ENCODE results near the gene QSER1. TPM values are rescaled to one million over a fixed set of nuclear protein-coding genes. Genes with fewer than 3 reads are reported as not detected.

The QSER1 gene
- total RNA-seq (10 to 100 TPM; 11.2 to 16.9 (median 14.7) TPM), polyA plus RNA-seq (1 to 10 TPM; 1.6 to 2.7 TPM), total RNA-seq (28.1 reads per million, percentile 58 among the genes with 10 or more reads in this experiment)

GRCh38 chr11:32892355-32893092 is at the start of gene QSER1:
TSS of gene QSER1 (plus strand) at chr11:32892811. CDS start at chr11:32893126, 315 bp downstream.
- intact Hi-C loops (cut with micrococcal nuclease): loop anchor here (1.0 to 5.0 kb wide), 19 partner anchors 22 to 1546 kb away; partner anchors contain the start of genes C11orf91 (in 2 of the 2), CSTF3 (in 2 of the 2), EIF3M (in 2 of the 2) and FBXO3 (in 2 of the 2)
- peak within 1 kb of the TSS; percentile 85 to 95 (median 90) for H3K27ac Mint-ChIP-seq
- Histone ChIP-seq H3K4me3 (ENCODE audit: low read length) (peak within 1 kb of the TSS; percentile 87), H3K27me3 (ENCODE audit: control insufficient read depth in 2 of 2, insufficient read depth in 2 of 2, low read length in 2 of 2) (no peaks in the 10 kb centered on the region), H3K36me3 (ENCODE audit: control insufficient read depth in 2 of 3, insufficient read depth in 3 of 3, low read length in 3 of 3) (peaks cover 0 to 6% (median 0%) of the 10 kb centered on the region in 3 experiments), H3K27ac (ENCODE audit: low read depth, low read length) (peak within 1 kb of the TSS; percentile 83), H3K9me3 (ENCODE audit: control insufficient read depth in 2 of 3, low read length in 3 of 3) (no peaks in the 10 kb centered on the region), H3K4me1 (ENCODE audit: control insufficient read depth in 2 of 2, insufficient read depth in 2 of 2, low read length in 2 of 2) (peaks cover 5 to 15% of the 10 kb centered on the region in 2 donors)
- peaks cover 0 to 4% (median 0%) of the 10 kb centered on the region in 5 donors for H3K36me3 Mint-ChIP-seq
- no peaks in the 10 kb centered on the region for H3K9me3 Mint-ChIP-seq
- DNase-seq (peak; percentile 61 to 78 (median 65)), ATAC-seq (peak; percentile 83)
- peaks cover 21 to 40% (median 31%) of the 10 kb centered on the region in 7 donors for H3K4me1 Mint-ChIP-seq
- peak within 1 kb of the TSS; percentile 85 to 96 (median 94) for H3K4me3 Mint-ChIP-seq
- H3K27me3 Mint-ChIP-seq: peaks cover 0 to 21% (median 0%) of the 10 kb centered on the region in 5 donors
- ChIA-PET CTCF (no interaction called here), POLR2A (interaction anchor here (0.9 kb wide), 1 partner anchor 119 kb away, joined by 4 read pairs; no protein-coding TSS in a partner anchor)

DNA sequence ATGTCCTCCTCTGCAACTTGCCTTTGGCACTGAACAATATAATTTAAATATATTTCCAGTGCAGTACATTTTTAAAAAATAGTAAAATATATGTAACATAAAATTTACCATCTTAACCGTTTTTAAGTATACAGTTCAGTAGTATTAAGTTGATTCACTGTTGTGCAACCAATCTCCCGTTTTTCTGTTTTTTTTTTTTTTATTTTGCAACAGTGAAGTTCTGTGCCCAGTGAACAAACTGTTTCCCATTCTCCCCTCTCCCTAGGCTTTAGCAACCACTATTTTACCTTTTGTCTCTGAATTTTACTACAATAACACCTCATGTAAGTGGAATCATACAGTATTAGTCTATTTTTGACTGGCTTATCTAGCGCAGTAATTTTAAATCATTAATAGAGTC is 49.1 kb upstream of the QSER1 start:
- Mint-ChIP-seq H3K36me3 (no peaks in the 10 kb centered on the region), H3K4me1 (no peaks in the 10 kb centered on the region), H3K4me3 (no peak overlapping the region), H3K27me3 (peaks cover 6 to 16% (median 6%) of the 10 kb centered on the region in 5 donors), H3K27ac (no peak overlapping the region), H3K9me3 (peaks cover 0 to 5% (median 0%) of the 10 kb centered on the region in 11 donors)
- Histone ChIP-seq H3K27me3 (ENCODE audit: control insufficient read depth in 2 of 2, insufficient read depth in 2 of 2, low read length in 2 of 2) (no peaks in the 10 kb centered on the region), H3K27ac (ENCODE audit: low read depth, low read length) (no peak overlapping the region), H3K4me3 (ENCODE audit: low read length) (no peak overlapping the region), H3K36me3 (ENCODE audit: control insufficient read depth in 2 of 3, insufficient read depth in 3 of 3, low read length in 3 of 3) (no peaks in the 10 kb centered on the region), H3K9me3 (ENCODE audit: control insufficient read depth in 2 of 3, low read length in 3 of 3) (no peaks in the 10 kb centered on the region), H3K4me1 (ENCODE audit: control insufficient read depth in 2 of 2, insufficient read depth in 2 of 2, low read length in 2 of 2) (no peaks in the 10 kb centered on the region)
- no peak for ATAC-seq
- no peak for DNase-seq
- ChIA-PET POLR2A (no interaction called here), CTCF (interaction anchor here (1.1 kb wide), 1 partner anchor 9 kb away, joined by 3 read pairs; no protein-coding TSS in a partner anchor)
- intact Hi-C loops (cut with micrococcal nuclease): no loop called here

- CTCF ChIA-PET: no interaction called here
- Mint-ChIP-seq H3K4me1 (peaks cover 0 to 6% (median 0%) of the 10 kb centered on the region in 7 donors), H3K27me3 (peaks cover 0 to 13% (median 6%) of the 10 kb centered on the region in 5 donors), H3K27ac (no peak overlapping the region), H3K9me3 (peaks cover 0 to 5% (median 0%) of the 10 kb centered on the region in 11 donors), H3K36me3 (no peaks in the 10 kb centered on the region), H3K4me3 (no peak overlapping the region)
- no peaks in the 10 kb centered on the region for H3K36me3 ChIP-seq (ENCODE audit: control insufficient read depth in 2 of 3, insufficient read depth in 3 of 3, low read length in 3 of 3)
- H3K4me3 ChIP-seq (ENCODE audit: low read length): no peak overlapping the region
- intact Hi-C loops (cut with micrococcal nuclease): no loop called here
- no peak for DNase-seq
- ATAC-seq: peak; percentile 55
- H3K27ac ChIP-seq (ENCODE audit: low read depth, low read length): no peak overlapping the region
- no peaks in the 10 kb centered on the region for H3K27me3 ChIP-seq (ENCODE audit: control insufficient read depth in 2 of 2, insufficient read depth in 2 of 2, low read length in 2 of 2)
- H3K9me3 ChIP-seq (ENCODE audit: control insufficient read depth in 2 of 3, low read length in 3 of 3): no peaks in the 10 kb centered on the region
- H3K4me1 ChIP-seq (ENCODE audit: control insufficient read depth in 2 of 2, insufficient read depth in 2 of 2, low read length in 2 of 2): no peaks in the 10 kb centered on the region
- POLR2A ChIA-PET: interaction anchor here (0.6 kb wide), 1 partner anchor 157 kb away, joined by 4 read pairs; no protein-coding TSS in a partner anchor
Measured at GRCh38 chr11:32847511-32847910, 45.1 kb upstream of the QSER1 start.

GRCh38 chr11:32849761-32850160 is 42.9 kb upstream of the QSER1 start:
- peaks cover 0 to 13% (median 11%) of the 10 kb centered on the region in 5 donors for H3K27me3 Mint-ChIP-seq
- Histone ChIP-seq H3K27me3 (ENCODE audit: control insufficient read depth in 2 of 2, insufficient read depth in 2 of 2, low read length in 2 of 2) (no peaks in the 10 kb centered on the region), H3K9me3 (ENCODE audit: control insufficient read depth in 2 of 3, low read length in 3 of 3) (no peaks in the 10 kb centered on the region), H3K36me3 (ENCODE audit: control insufficient read depth in 2 of 3, insufficient read depth in 3 of 3, low read length in 3 of 3) (no peaks in the 10 kb centered on the region), H3K4me1 (ENCODE audit: control insufficient read depth in 2 of 2, insufficient read depth in 2 of 2, low read length in 2 of 2) (no peaks in the 10 kb centered on the region), H3K27ac (ENCODE audit: low read depth, low read length) (no peak overlapping the region), H3K4me3 (ENCODE audit: low read length) (no peak overlapping the region)
- ATAC-seq (no peak), DNase-seq (no peak)
- CTCF ChIA-PET: no interaction called here
- H3K4me1 Mint-ChIP-seq: peaks cover 0 to 6% (median 0%) of the 10 kb centered on the region in 7 donors
- H3K9me3 Mint-ChIP-seq: peaks cover 0 to 5% (median 0%) of the 10 kb centered on the region in 11 donors
- no peak overlapping the region for H3K27ac Mint-ChIP-seq
- intact Hi-C loops (cut with micrococcal nuclease): no loop called here
- H3K36me3 Mint-ChIP-seq: no peaks in the 10 kb centered on the region
- POLR2A ChIA-PET: no interaction called here
- no peak overlapping the region for H3K4me3 Mint-ChIP-seq

- Histone ChIP-seq H3K27ac (ENCODE audit: low read depth, low read length) (no peak overlapping the region), H3K4me3 (ENCODE audit: low read length) (no peak overlapping the region), H3K27me3 (ENCODE audit: control insufficient read depth in 2 of 2, insufficient read depth in 2 of 2, low read length in 2 of 2) (no peaks in the 10 kb centered on the region), H3K9me3 (ENCODE audit: control insufficient read depth in 2 of 3, low read length in 3 of 3) (no peaks in the 10 kb centered on the region), H3K4me1 (ENCODE audit: control insufficient read depth in 2 of 2, insufficient read depth in 2 of 2, low read length in 2 of 2) (no peaks in the 10 kb centered on the region), H3K36me3 (ENCODE audit: control insufficient read depth in 2 of 3, insufficient read depth in 3 of 3, low read length in 3 of 3) (no peaks in the 10 kb centered on the region)
- H3K27ac Mint-ChIP-seq: no peak overlapping the region
- peaks cover 0 to 5% (median 0%) of the 10 kb centered on the region in 11 donors for H3K9me3 Mint-ChIP-seq
- no peaks in the 10 kb centered on the region for H3K36me3 Mint-ChIP-seq
- intact Hi-C loops (cut with micrococcal nuclease): no loop called here
- ATAC-seq (no peak), DNase-seq (no peak)
- ChIA-PET POLR2A (no interaction called here), CTCF (no interaction called here)
- H3K27me3 Mint-ChIP-seq: peaks cover 6 to 11% (median 8%) of the 10 kb centered on the region in 5 donors
- peaks cover 0 to 6% (median 0%) of the 10 kb centered on the region in 7 donors for H3K4me1 Mint-ChIP-seq
- H3K4me3 Mint-ChIP-seq: no peak overlapping the region
Measured at GRCh38 chr11:32851251-32851650, 41.4 kb upstream of the QSER1 start.

DNA sequence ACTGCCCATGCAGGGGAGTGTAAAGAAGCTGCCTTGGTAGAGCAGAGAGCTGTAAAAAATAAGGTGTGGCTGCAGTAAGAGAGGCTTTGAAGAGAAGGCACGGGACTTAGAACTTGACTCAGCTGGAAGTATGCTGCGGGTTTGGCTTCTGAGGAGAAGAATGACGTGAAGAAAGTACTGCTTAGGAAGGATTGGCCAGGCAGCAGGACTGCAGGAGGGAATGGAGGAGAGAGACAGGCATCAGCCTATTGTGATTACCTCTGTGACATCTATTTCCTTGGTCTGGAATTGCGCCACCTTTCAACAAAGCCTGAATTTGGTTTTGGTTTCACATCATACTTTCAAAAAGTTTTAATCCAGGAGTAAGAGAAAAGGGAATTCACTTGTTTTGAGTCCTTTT is 40.4 kb upstream of the QSER1 start:
- H3K4me1 Mint-ChIP-seq: peaks cover 0 to 6% (median 0%) of the 10 kb centered on the region in 7 donors
- peaks cover 3 to 11% (median 8%) of the 10 kb centered on the region in 5 donors for H3K27me3 Mint-ChIP-seq

More for the DNA sequence above, 40.4 kb upstream of the QSER1 start:
- POLR2A ChIA-PET: interaction anchor here (0.7 kb wide), 1 partner anchor 15 kb away, joined by 3 read pairs; no protein-coding TSS in a partner anchor
- Mint-ChIP-seq H3K27ac (no peak overlapping the region), H3K4me3 (no peak overlapping the region), H3K9me3 (peaks cover 0 to 5% (median 0%) of the 10 kb centered on the region in 11 donors), H3K36me3 (no peaks in the 10 kb centered on the region)
- intact Hi-C loops (cut with micrococcal nuclease): no loop called here
- Histone ChIP-seq H3K9me3 (ENCODE audit: control insufficient read depth in 2 of 3, low read length in 3 of 3) (no peaks in the 10 kb centered on the region), H3K27me3 (ENCODE audit: control insufficient read depth in 2 of 2, insufficient read depth in 2 of 2, low read length in 2 of 2) (no peaks in the 10 kb centered on the region), H3K27ac (ENCODE audit: low read depth, low read length) (no peak overlapping the region), H3K4me3 (ENCODE audit: low read length) (no peak overlapping the region), H3K4me1 (ENCODE audit: control insufficient read depth in 2 of 2, insufficient read depth in 2 of 2, low read length in 2 of 2) (no peaks in the 10 kb centered on the region), H3K36me3 (ENCODE audit: control insufficient read depth in 2 of 3, insufficient read depth in 3 of 3, low read length in 3 of 3) (no peaks in the 10 kb centered on the region)
- no peak for DNase-seq
- CTCF ChIA-PET: interaction anchor here (0.7 to 0.8 kb wide), 2 partner anchors 8 to 548 kb away, joined by 3 read pairs; no protein-coding TSS in a partner anchor
- no peak for ATAC-seq

Measured in naive thymus-derived CD4-positive, alpha-beta T cell (primary cell).